ENCODE data around the gene FERD3L.

The FERD3L gene

DNA sequence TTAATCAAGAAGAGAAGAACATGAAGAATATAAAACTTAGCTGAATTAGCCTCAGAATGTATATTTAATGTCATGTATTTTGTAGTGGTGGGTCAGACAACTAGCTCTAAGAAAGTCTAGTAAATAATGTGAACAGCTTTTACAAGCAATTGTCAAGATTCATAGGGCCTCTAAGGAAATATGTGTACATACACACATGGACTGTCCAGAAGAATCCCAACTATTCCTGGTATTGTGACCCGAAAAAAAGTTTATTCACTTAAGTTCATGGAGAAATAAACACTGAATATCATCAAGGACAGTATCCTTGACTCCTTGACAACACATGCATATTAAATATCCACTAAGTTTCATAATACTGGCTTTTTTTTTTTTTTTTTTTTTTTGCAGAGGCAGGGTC, 16.4 kb downstream of the FERD3L start:
- no peak for DNase-seq (ENCODE audit: low read depth in 2 of 2)
- no peak overlapping the region for H3K4me3 ChIP-seq (replicated peaks in 1 of 2; ENCODE audit: low read depth in 2 of 2, low read length in 2 of 2)
- TF ChIP-seq, protein P1, sequence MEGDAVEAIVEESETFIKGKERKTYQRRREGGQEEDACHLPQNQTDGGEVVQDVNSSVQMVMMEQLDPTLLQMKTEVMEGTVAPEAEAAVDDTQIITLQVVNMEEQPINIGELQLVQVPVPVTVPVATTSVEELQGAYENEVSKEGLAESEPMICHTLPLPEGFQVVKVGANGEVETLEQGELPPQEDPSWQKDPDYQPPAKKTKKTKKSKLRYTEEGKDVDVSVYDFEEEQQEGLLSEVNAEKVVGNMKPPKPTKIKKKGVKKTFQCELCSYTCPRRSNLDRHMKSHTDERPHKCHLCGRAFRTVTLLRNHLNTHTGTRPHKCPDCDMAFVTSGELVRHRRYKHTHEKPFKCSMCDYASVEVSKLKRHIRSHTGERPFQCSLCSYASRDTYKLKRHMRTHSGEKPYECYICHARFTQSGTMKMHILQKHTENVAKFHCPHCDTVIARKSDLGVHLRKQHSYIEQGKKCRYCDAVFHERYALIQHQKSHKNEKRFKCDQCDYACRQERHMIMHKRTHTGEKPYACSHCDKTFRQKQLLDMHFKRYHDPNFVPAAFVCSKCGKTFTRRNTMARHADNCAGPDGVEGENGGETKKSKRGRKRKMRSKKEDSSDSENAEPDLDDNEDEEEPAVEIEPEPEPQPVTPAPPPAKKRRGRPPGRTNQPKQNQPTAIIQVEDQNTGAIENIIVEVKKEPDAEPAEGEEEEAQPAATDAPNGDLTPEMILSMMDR (IDR thresholded peaks at IDR 0.05; ENCODE audit: low read depth, low read length), result no peak

DNA sequence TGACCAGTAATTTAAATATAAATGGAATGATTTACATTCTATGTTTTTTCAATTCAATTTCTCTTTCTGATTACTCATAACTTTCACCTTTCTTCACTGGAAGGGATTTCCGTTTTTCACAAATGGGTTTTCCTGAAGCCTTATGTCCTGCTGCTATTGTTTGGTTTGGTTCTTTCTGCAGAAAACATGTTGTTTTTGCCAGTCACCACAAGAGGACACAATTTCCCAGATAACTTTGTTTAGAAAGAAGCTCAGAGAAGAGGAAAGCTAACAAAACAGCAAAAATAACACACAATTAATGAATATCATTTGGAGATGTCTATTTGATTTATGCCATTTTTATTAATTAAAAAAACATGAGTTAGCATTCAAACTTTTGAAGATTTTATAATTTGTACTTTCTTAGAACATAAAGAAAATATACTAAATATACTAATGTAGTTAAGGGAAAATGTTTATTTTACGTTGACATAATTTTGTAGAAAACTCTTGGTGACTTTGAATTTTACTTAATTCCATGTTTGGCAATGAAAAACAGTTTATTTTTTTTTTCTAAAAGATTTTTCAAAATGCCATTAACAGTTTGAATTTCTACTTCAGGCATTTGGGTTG, 23.1 kb downstream of the FERD3L start:
- peak; percentile 82 to 85 for DNase-seq (ENCODE audit: low read depth in 2 of 2)
- TF ChIP-seq, protein P1 (IDR thresholded peaks at IDR 0.05; ENCODE audit: low read depth, low read length), result peak; percentile 86
- H3K4me3 ChIP-seq (replicated peaks in 1 of 2; ENCODE audit: low read depth in 2 of 2, low read length in 2 of 2), result no peak overlapping the region

DNA sequence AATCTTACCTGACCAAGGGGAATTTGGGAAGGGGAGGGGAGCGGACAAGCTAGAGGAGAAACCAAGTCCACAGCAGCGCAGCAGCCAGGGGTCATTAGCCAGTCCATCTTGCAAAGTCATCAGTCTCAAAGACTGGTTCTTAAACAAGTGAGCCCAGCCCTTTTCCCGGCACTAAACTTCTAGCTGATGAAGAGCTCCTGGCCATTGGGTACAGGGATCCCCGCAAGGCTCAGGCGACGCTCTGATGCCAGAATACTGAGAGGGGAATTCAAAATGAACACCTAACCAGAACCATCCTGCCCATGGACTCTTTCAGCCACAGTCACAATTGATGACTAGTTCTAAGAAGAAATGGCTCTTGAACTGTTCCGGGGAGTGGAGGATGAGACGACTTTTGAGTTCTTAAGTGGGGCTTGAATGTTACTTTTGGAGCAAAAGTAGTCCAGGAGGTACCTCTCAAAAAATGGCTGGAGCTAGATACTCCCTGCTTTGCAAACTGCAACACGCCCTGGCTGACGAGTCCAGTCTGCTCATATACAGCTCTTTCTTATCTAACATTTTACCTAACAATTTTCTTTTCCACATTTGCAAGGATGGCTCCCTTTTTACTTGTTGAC, 25.2 kb downstream of the FERD3L start:
- TF ChIP-seq, protein P1 (IDR thresholded peaks at IDR 0.05; ENCODE audit: low read depth, low read length), result no peak
- H3K4me3 ChIP-seq (replicated peaks in 1 of 2; ENCODE audit: low read depth in 2 of 2, low read length in 2 of 2), result no peak overlapping the region
- DNase-seq (ENCODE audit: low read depth in 2 of 2), result no peak

DNA sequence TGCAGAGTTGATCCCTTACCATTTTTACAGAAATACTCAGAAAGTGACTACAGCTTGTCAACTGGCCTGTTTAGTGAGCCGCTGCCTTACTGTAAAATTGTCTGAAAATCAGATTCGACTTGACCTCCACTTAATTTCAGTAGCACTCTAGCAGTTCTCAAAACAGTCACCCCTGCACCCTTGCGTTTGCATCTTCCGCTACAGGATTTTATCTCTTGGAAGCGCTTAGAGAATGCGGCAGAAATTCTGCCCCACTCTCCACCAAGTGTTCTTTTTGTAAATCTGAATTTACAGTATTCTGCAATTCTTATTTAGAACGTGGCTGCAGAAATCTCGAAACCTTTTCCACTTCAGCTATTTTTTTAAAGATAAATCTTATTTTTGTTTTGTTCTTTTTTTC, 25.8 kb downstream of the FERD3L start:
- no peak for DNase-seq (ENCODE audit: low read depth in 2 of 2)
- TF ChIP-seq, protein P1 (IDR thresholded peaks at IDR 0.05; ENCODE audit: low read depth, low read length), result no peak
- no peak overlapping the region for H3K4me3 ChIP-seq (replicated peaks in 1 of 2; ENCODE audit: low read depth in 2 of 2, low read length in 2 of 2)

DNA sequence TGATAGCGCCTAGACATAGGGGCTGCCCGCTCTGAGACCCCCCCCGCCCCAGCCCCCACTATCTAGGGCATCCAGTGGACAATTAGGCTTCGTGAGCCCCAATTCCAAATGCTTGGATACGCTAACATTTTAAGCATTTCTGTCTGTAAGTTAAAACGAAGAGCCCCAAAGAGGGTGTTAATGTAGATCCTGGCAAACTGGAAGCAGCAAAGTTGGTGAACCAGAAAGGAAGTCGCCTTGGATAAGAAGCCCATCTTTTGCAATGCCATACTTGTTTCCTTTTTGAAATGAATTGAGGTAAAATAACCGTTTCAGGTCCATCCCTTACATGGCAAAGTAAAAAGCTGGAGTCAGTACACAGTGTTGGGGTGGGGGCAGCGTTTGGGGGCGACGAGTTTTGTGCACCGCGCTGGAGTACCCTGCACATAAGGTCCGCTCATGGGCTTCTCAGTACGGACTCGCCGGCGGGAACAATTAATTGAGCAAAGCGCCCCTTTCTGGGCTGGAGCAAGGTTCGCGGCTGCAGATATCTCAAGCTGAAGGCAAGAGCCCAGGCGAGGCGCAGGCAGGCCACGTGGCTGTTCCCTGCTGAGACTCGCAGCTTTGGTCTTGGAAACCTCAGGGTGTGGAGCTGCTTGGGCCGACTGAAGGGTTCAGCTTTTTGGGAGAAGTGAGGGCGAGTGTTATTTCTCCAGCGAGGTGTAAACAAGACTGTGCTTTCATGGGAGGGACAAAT, 26.4 kb downstream of the FERD3L start:
- TF ChIP-seq, protein P1 (IDR thresholded peaks at IDR 0.05; ENCODE audit: low read depth, low read length), result no peak
- H3K4me3 ChIP-seq (replicated peaks in 1 of 2; ENCODE audit: low read depth in 2 of 2, low read length in 2 of 2), result peak overlapping the region; percentile 68 to 86

DNA sequence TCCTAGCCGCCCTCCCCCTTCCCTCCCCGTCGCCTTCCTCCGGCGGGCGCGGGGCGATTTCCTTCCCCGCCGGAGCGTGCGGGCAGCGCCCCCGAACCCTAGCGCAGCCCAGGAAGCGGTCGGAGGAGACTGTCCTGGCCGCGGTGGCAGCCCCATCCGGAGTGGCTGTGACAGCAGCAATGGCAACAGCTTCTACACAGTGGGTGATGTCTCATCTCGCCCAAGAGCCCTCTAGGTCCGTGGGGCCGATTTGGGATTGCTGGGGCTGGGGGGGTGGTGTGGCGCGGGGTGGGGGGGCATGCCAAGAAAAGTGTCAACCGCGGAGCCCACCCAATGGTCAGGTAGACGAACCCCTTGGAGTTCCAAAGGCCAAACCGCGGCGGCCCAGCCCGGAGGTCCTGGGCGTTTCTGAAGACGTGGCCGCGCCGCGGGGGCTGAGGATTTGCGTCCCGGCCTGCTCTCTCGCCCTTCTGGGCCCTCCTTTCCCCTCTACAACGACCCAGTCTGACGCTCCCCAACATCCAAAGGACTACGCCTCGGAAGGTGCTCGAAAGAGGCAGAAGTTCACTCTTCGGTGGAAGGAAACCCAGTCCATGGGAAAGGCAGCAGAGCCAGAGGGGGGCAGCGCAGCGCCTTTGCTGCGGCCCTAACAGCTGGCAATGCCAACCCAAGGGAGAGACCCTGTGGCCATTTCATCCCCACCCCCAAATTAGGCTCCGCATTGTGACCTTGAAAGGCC, 27.2 kb downstream of the FERD3L start:
- peak; percentile 37 to 39 for DNase-seq (ENCODE audit: low read depth in 2 of 2)
- H3K4me3 ChIP-seq (replicated peaks in 1 of 2; ENCODE audit: low read depth in 2 of 2, low read length in 2 of 2), result peak overlapping the region; percentile 68 to 86
- TF ChIP-seq, protein P1 (IDR thresholded peaks at IDR 0.05; ENCODE audit: low read depth, low read length), result peak; percentile 31

More for the DNA sequence above, 26.4 kb downstream of the FERD3L start:
- DNase-seq (ENCODE audit: low read depth in 2 of 2), result no peak
